PC-9 (cell line): Measurements from ENCODE around the gene RNF7.

ENCODE experiments used
- CTCF ChIP-seq: fragments of 200-600 bp; sonication (generic); conservative IDR thresholded peaks from 2 replicates; pipeline ENCODE4 v1.6.1; 2017; ENCODE audit warnings: mixed run types, antibody characterized with exemption, mild to moderate bottlenecking, moderate library complexity
- EZH2 ChIP-seq: fragments of 200-600 bp; sonication (generic); IDR thresholded peaks from 2 replicates; pipeline ENCODE4 v1.8.0; 2017; ENCODE audit warnings: antibody characterized with exemption, low read depth

DNA sequence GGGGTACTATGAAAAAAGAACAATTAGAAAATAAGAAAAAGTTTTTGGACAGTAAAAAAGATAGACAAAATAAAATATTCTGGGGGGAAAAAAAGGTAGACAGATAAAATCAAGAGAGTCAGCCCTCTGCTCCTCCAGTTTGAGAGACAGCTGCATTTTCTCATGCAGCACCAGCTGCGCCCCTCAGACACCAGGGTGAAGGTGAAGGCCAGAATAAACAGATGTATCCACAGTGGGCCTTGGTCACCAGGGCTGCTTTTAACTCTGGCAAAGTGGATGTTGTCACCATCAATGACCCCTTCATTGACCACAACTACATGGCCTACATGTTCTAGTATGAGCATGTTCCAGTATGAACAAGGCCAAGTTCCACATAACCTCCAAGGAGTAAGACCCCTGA lies 13.9 kb upstream of the RNF7 start:
- TF ChIP-seq CTCF (no peak), EZH2 (no peak)
